H1 (cell line): ENCODE measurements around the gene CPA4. TPM values are rescaled to one million over a fixed set of nuclear protein-coding genes. Genes with fewer than 3 reads are reported as not detected.

Experiments
- BRCA1 ChIP-seq: IDR thresholded peaks from 2 replicates; pipeline ENCODE4 v1.6.1; 2012; ENCODE audit warnings: low read depth, low read length, improper control_type of control experiment
- NANOG ChIP-seq: IDR thresholded peaks from 2 replicates; pipeline ENCODE4 v1.6.1; 2011; ENCODE audit warnings: low read length, low read depth, mild to moderate bottlenecking, inconsistent platforms; ENCODE audit not compliant: insufficient read depth, poor library complexity, severe bottlenecking
- polyA plus RNA-seq, 7 experiments: library from polyadenylated mRNA; depleted of rRNA in 3 of 7; stranded (reverse) in 5 of 7; unstranded in 2 of 7; fragments of >200 nt in 5 of 7; fragments of 200-250 nt in 2 of 7; gene quantifications; 1 replicate in 5 of 7; 2 replicates in 1 of 7; 4 replicates in 1 of 7; pipeline versions ENCODE4 v1.2.1 to v1.2.3, GENCODE V29; 2011 to 2013; ENCODE audit warnings: missing spikeins in 2 of 7, mixed read lengths in 2 of 7
- total RNA-seq: library from RNA; stranded (reverse); fragmentation: NEBNext Ultra II Directional; extraction: Animal tissue kit (Norgen Biotek cat#: 25700); gene quantifications from 2 replicates; pipeline ENCODE4 v1.2.1, GENCODE V29; 2021
- TF ChIP-seq, protein P1 (sequence below): fragments of 300-600 bp; sonication (generic); IDR thresholded peaks from 2 replicates; pipeline ENCODE4 v1.7.1; 2012; ENCODE audit warnings: low read length, moderate library complexity, mild to moderate bottlenecking, inconsistent platforms; ENCODE audit not compliant: insufficient replicate concordance
- TF ChIP-seq, protein P2 (sequence below): IDR thresholded peaks from 2 replicates; pipeline ENCODE4 v1.6.1; 2011; ENCODE audit warnings: low read depth, mild to moderate bottlenecking, low read length; ENCODE audit not compliant: insufficient read depth

CPA4 gene
- total and polyA plus RNA-seq, 2 of the 8 experiments (the other 6 are each of a cell fraction or from before 2014, with no cell fraction given): 0.03 TPM; not detected in 1

GRCh38 chr7:130356121-130356875 is 63.3 kb downstream of the CPA4 start (continued):
- TF ChIP-seq, protein P1, sequence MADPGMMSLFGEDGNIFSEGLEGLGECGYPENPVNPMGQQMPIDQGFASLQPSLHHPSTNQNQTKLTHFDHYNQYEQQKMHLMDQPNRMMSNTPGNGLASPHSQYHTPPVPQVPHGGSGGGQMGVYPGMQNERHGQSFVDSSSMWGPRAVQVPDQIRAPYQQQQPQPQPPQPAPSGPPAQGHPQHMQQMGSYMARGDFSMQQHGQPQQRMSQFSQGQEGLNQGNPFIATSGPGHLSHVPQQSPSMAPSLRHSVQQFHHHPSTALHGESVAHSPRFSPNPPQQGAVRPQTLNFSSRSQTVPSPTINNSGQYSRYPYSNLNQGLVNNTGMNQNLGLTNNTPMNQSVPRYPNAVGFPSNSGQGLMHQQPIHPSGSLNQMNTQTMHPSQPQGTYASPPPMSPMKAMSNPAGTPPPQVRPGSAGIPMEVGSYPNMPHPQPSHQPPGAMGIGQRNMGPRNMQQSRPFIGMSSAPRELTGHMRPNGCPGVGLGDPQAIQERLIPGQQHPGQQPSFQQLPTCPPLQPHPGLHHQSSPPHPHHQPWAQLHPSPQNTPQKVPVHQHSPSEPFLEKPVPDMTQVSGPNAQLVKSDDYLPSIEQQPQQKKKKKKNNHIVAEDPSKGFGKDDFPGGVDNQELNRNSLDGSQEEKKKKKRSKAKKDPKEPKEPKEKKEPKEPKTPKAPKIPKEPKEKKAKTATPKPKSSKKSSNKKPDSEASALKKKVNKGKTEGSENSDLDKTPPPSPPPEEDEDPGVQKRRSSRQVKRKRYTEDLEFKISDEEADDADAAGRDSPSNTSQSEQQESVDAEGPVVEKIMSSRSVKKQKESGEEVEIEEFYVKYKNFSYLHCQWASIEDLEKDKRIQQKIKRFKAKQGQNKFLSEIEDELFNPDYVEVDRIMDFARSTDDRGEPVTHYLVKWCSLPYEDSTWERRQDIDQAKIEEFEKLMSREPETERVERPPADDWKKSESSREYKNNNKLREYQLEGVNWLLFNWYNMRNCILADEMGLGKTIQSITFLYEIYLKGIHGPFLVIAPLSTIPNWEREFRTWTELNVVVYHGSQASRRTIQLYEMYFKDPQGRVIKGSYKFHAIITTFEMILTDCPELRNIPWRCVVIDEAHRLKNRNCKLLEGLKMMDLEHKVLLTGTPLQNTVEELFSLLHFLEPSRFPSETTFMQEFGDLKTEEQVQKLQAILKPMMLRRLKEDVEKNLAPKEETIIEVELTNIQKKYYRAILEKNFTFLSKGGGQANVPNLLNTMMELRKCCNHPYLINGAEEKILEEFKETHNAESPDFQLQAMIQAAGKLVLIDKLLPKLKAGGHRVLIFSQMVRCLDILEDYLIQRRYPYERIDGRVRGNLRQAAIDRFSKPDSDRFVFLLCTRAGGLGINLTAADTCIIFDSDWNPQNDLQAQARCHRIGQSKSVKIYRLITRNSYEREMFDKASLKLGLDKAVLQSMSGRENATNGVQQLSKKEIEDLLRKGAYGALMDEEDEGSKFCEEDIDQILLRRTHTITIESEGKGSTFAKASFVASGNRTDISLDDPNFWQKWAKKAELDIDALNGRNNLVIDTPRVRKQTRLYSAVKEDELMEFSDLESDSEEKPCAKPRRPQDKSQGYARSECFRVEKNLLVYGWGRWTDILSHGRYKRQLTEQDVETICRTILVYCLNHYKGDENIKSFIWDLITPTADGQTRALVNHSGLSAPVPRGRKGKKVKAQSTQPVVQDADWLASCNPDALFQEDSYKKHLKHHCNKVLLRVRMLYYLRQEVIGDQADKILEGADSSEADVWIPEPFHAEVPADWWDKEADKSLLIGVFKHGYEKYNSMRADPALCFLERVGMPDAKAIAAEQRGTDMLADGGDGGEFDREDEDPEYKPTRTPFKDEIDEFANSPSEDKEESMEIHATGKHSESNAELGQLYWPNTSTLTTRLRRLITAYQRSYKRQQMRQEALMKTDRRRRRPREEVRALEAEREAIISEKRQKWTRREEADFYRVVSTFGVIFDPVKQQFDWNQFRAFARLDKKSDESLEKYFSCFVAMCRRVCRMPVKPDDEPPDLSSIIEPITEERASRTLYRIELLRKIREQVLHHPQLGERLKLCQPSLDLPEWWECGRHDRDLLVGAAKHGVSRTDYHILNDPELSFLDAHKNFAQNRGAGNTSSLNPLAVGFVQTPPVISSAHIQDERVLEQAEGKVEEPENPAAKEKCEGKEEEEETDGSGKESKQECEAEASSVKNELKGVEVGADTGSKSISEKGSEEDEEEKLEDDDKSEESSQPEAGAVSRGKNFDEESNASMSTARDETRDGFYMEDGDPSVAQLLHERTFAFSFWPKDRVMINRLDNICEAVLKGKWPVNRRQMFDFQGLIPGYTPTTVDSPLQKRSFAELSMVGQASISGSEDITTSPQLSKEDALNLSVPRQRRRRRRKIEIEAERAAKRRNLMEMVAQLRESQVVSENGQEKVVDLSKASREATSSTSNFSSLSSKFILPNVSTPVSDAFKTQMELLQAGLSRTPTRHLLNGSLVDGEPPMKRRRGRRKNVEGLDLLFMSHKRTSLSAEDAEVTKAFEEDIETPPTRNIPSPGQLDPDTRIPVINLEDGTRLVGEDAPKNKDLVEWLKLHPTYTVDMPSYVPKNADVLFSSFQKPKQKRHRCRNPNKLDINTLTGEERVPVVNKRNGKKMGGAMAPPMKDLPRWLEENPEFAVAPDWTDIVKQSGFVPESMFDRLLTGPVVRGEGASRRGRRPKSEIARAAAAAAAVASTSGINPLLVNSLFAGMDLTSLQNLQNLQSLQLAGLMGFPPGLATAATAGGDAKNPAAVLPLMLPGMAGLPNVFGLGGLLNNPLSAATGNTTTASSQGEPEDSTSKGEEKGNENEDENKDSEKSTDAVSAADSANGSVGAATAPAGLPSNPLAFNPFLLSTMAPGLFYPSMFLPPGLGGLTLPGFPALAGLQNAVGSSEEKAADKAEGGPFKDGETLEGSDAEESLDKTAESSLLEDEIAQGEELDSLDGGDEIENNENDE: no peak
- TF ChIP-seq, protein P2, sequence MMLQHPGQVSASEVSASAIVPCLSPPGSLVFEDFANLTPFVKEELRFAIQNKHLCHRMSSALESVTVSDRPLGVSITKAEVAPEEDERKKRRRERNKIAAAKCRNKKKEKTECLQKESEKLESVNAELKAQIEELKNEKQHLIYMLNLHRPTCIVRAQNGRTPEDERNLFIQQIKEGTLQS: no peak
- no peak for TF ChIP-seq NANOG
- no peak for TF ChIP-seq BRCA1
